ENCODE results near the gene ZNF385A.

Gene ZNF385A

GRCh38 chr12:54412786-54413185 is 28.3 kb upstream of the ZNF385A start:
- Histone ChIP-seq H3K9ac (ENCODE audit: low read depth, low read length) (no peak overlapping the region), H3K4me3 (ENCODE audit: low read depth, low read length) (no peak overlapping the region), H3K36me3 (ENCODE audit: control insufficient read depth, insufficient read depth, low read length) (peaks cover 6% of the 10 kb centered on the region), H3K4me1 (ENCODE audit: control insufficient read depth, insufficient read depth, low read length) (peaks cover 7% of the 10 kb centered on the region), H3K9me3 (ENCODE audit: control insufficient read depth, insufficient read depth, low read length) (no peaks in the 10 kb centered on the region), H3K27me3 (ENCODE audit: control insufficient read depth, insufficient read depth, low read length) (peaks cover 12% of the 10 kb centered on the region)

- Histone ChIP-seq H3K9ac (ENCODE audit: low read depth, low read length) (no peak overlapping the region), H3K4me3 (ENCODE audit: low read depth, low read length) (no peak overlapping the region), H3K9me3 (ENCODE audit: control insufficient read depth, insufficient read depth, low read length) (no peaks in the 10 kb centered on the region), H3K27me3 (ENCODE audit: control insufficient read depth, insufficient read depth, low read length) (peaks cover 8% of the 10 kb centered on the region), H3K36me3 (ENCODE audit: control insufficient read depth, insufficient read depth, low read length) (peaks cover 10% of the 10 kb centered on the region), H3K4me1 (ENCODE audit: control insufficient read depth, insufficient read depth, low read length) (peaks cover 4% of the 10 kb centered on the region)
Measured at GRCh38 chr12:54412348-54412747, 27.8 kb upstream of the ZNF385A start.

GRCh38 chr12:54411391-54412241 is 27.1 kb upstream of the ZNF385A start:
- Histone ChIP-seq H3K27me3 (ENCODE audit: control insufficient read depth, insufficient read depth, low read length) (peaks cover 3% of the 10 kb centered on the region), H3K9ac (ENCODE audit: low read depth, low read length) (no peak overlapping the region), H3K36me3 (ENCODE audit: control insufficient read depth, insufficient read depth, low read length) (peaks cover 10% of the 10 kb centered on the region), H3K4me1 (ENCODE audit: control insufficient read depth, insufficient read depth, low read length) (peaks cover 4% of the 10 kb centered on the region), H3K9me3 (ENCODE audit: control insufficient read depth, insufficient read depth, low read length) (no peaks in the 10 kb centered on the region), H3K4me3 (ENCODE audit: low read depth, low read length) (no peak overlapping the region)

GRCh38 chr12:54409267-54409666 is 24.7 kb upstream of the ZNF385A start:
- Histone ChIP-seq H3K4me3 (ENCODE audit: low read depth, low read length) (no peak overlapping the region), H3K9ac (ENCODE audit: low read depth, low read length) (no peak overlapping the region), H3K4me1 (ENCODE audit: control insufficient read depth, insufficient read depth, low read length) (peaks cover 4% of the 10 kb centered on the region), H3K36me3 (ENCODE audit: control insufficient read depth, insufficient read depth, low read length) (peaks cover 10% of the 10 kb centered on the region), H3K27me3 (ENCODE audit: control insufficient read depth, insufficient read depth, low read length) (no peaks in the 10 kb centered on the region), H3K9me3 (ENCODE audit: control insufficient read depth, insufficient read depth, low read length) (no peaks in the 10 kb centered on the region)

- Histone ChIP-seq H3K4me1 (ENCODE audit: control insufficient read depth, insufficient read depth, low read length) (peaks cover 4% of the 10 kb centered on the region), H3K36me3 (ENCODE audit: control insufficient read depth, insufficient read depth, low read length) (peaks cover 23% of the 10 kb centered on the region), H3K27me3 (ENCODE audit: control insufficient read depth, insufficient read depth, low read length) (no peaks in the 10 kb centered on the region), H3K9me3 (ENCODE audit: control insufficient read depth, insufficient read depth, low read length) (no peaks in the 10 kb centered on the region), H3K9ac (ENCODE audit: low read depth, low read length) (no peak overlapping the region), H3K4me3 (ENCODE audit: low read depth, low read length) (no peak overlapping the region)
Measured at GRCh38 chr12:54407183-54407905, 22.8 kb upstream of the ZNF385A start.

GRCh38 chr12:54405573-54405972 is 21.0 kb upstream of the ZNF385A start:
- no peak overlapping the region for H3K4me3 ChIP-seq (ENCODE audit: low read depth, low read length)
- no peaks in the 10 kb centered on the region for H3K27me3 ChIP-seq (ENCODE audit: control insufficient read depth, insufficient read depth, low read length)
- H3K36me3 ChIP-seq (ENCODE audit: control insufficient read depth, insufficient read depth, low read length): peaks cover 26% of the 10 kb centered on the region
- H3K9ac ChIP-seq (ENCODE audit: low read depth, low read length): no peak overlapping the region
- no peaks in the 10 kb centered on the region for H3K4me1 ChIP-seq (ENCODE audit: control insufficient read depth, insufficient read depth, low read length)
- no peaks in the 10 kb centered on the region for H3K9me3 ChIP-seq (ENCODE audit: control insufficient read depth, insufficient read depth, low read length)

- Histone ChIP-seq H3K36me3 (ENCODE audit: control insufficient read depth, insufficient read depth, low read length) (peaks cover 28% of the 10 kb centered on the region), H3K9ac (ENCODE audit: low read depth, low read length) (no peak overlapping the region)
Measured at GRCh38 chr12:54405106-54405505, 20.6 kb upstream of the ZNF385A start.

GRCh38 chr12:54404061-54405004 is 19.8 kb upstream of the ZNF385A start:
- H3K4me1 ChIP-seq (ENCODE audit: control insufficient read depth, insufficient read depth, low read length): no peaks in the 10 kb centered on the region
- no peak overlapping the region for H3K4me3 ChIP-seq (ENCODE audit: low read depth, low read length)
- no peak overlapping the region for H3K9ac ChIP-seq (ENCODE audit: low read depth, low read length)
- H3K36me3 ChIP-seq (ENCODE audit: control insufficient read depth, insufficient read depth, low read length): peaks cover 28% of the 10 kb centered on the region
- no peaks in the 10 kb centered on the region for H3K9me3 ChIP-seq (ENCODE audit: control insufficient read depth, insufficient read depth, low read length)
- no peaks in the 10 kb centered on the region for H3K27me3 ChIP-seq (ENCODE audit: control insufficient read depth, insufficient read depth, low read length)

More at GRCh38 chr12:54405106-54405505, 20.6 kb upstream of the ZNF385A start:
- H3K27me3 ChIP-seq (ENCODE audit: control insufficient read depth, insufficient read depth, low read length): no peaks in the 10 kb centered on the region
- no peaks in the 10 kb centered on the region for H3K4me1 ChIP-seq (ENCODE audit: control insufficient read depth, insufficient read depth, low read length)
- no peak overlapping the region for H3K4me3 ChIP-seq (ENCODE audit: low read depth, low read length)
- H3K9me3 ChIP-seq (ENCODE audit: control insufficient read depth, insufficient read depth, low read length): no peaks in the 10 kb centered on the region

- Histone ChIP-seq H3K4me1 (ENCODE audit: control insufficient read depth, insufficient read depth, low read length) (no peaks in the 10 kb centered on the region), H3K9ac (ENCODE audit: low read depth, low read length) (no peak overlapping the region), H3K9me3 (ENCODE audit: control insufficient read depth, insufficient read depth, low read length) (no peaks in the 10 kb centered on the region), H3K36me3 (ENCODE audit: control insufficient read depth, insufficient read depth, low read length) (peaks cover 30% of the 10 kb centered on the region), H3K27me3 (ENCODE audit: control insufficient read depth, insufficient read depth, low read length) (no peaks in the 10 kb centered on the region), H3K4me3 (ENCODE audit: low read depth, low read length) (no peak overlapping the region)
Measured at GRCh38 chr12:54401119-54401518, 16.6 kb upstream of the ZNF385A start.

GRCh38 chr12:54398995-54399793 is 14.7 kb upstream of the ZNF385A start:
- no peaks in the 10 kb centered on the region for H3K9me3 ChIP-seq (ENCODE audit: control insufficient read depth, insufficient read depth, low read length)
- H3K4me3 ChIP-seq (ENCODE audit: low read depth, low read length): no peak overlapping the region
- peaks cover 37% of the 10 kb centered on the region for H3K36me3 ChIP-seq (ENCODE audit: control insufficient read depth, insufficient read depth, low read length)
- no peaks in the 10 kb centered on the region for H3K27me3 ChIP-seq (ENCODE audit: control insufficient read depth, insufficient read depth, low read length)
- H3K4me1 ChIP-seq (ENCODE audit: control insufficient read depth, insufficient read depth, low read length): peaks cover under 1% of the 10 kb centered on the region
- no peak overlapping the region for H3K9ac ChIP-seq (ENCODE audit: low read depth, low read length)

- H3K4me1 ChIP-seq (ENCODE audit: control insufficient read depth, insufficient read depth, low read length): peaks cover 8% of the 10 kb centered on the region
- no peak overlapping the region for H3K4me3 ChIP-seq (ENCODE audit: low read depth, low read length)
- no peaks in the 10 kb centered on the region for H3K9me3 ChIP-seq (ENCODE audit: control insufficient read depth, insufficient read depth, low read length)
- no peak overlapping the region for H3K9ac ChIP-seq (ENCODE audit: low read depth, low read length)
- peaks cover under 1% of the 10 kb centered on the region for H3K27me3 ChIP-seq (ENCODE audit: control insufficient read depth, insufficient read depth, low read length)
- H3K36me3 ChIP-seq (ENCODE audit: control insufficient read depth, insufficient read depth, low read length): peaks cover 29% of the 10 kb centered on the region
Measured at GRCh38 chr12:54398218-54398617, 13.7 kb upstream of the ZNF385A start.

Data from iPS-15b (cell line).